ENCODE results near the gene CFAP57.

CFAP57 gene

GRCh38 chr1:43270421-43271095 is 98.4 kb downstream of the CFAP57 start:
- peak in 1 of 2 donors; percentile 59 for DNase-seq
- intact Hi-C loops (cut with DNase I; ENCODE audit: low total_unique reads), result no loop called here
- H3K27me3 ChIP-seq, result peaks cover 0 to 31% of the 10 kb centered on the region in 2 donors
- no peaks in the 10 kb centered on the region for H3K9me3 ChIP-seq
- TF ChIP-seq CTCF (IDR thresholded peaks at IDR 0.05), result no peak
- peaks cover 0 to 17% (median 0%) of the 10 kb centered on the region in 4 donors for H3K4me1 ChIP-seq
- H3K36me3 ChIP-seq, result no peaks in the 10 kb centered on the region
- H3K4me3 ChIP-seq, result no peak overlapping the region
- H3K27ac ChIP-seq, result no peak overlapping the region

GRCh38 chr1:43271186-43272118 is 99.3 kb downstream of the CFAP57 start:
- intact Hi-C loops (cut with DNase I; ENCODE audit: low total_unique reads), result no loop called here
- H3K4me3 ChIP-seq, result no peak overlapping the region
- no peak for TF ChIP-seq CTCF (IDR thresholded peaks at IDR 0.05)
- H3K27ac ChIP-seq, result no peak overlapping the region
- H3K4me1 ChIP-seq, result peaks cover 0 to 17% (median 0%) of the 10 kb centered on the region in 4 donors
- DNase-seq, result peak in 1 of 2 donors; percentile 40
- H3K36me3 ChIP-seq, result no peaks in the 10 kb centered on the region
- H3K27me3 ChIP-seq, result peaks cover 0 to 31% of the 10 kb centered on the region in 2 donors
- H3K9me3 ChIP-seq, result no peaks in the 10 kb centered on the region

- H3K4me3 ChIP-seq, result no peak overlapping the region
- no peaks in the 10 kb centered on the region for H3K36me3 ChIP-seq
- no peak overlapping the region for H3K27ac ChIP-seq
- DNase-seq, result peak in 1 of 2 donors; percentile 48
- intact Hi-C loops (cut with DNase I; ENCODE audit: low total_unique reads), result no loop called here
- TF ChIP-seq CTCF (IDR thresholded peaks at IDR 0.05), result no peak
- no peaks in the 10 kb centered on the region for H3K9me3 ChIP-seq
- peaks cover 0 to 17% (median 0%) of the 10 kb centered on the region in 4 donors for H3K4me1 ChIP-seq
- peaks cover 0 to 36% of the 10 kb centered on the region in 2 donors for H3K27me3 ChIP-seq
These were observed 100.0 kb downstream of the CFAP57 start for GRCh38 chr1:43272161-43272560.

- Histone ChIP-seq H3K4me3 (no peak overlapping the region), H3K27ac (no peak overlapping the region), H3K27me3 (peaks cover 0 to 36% of the 10 kb centered on the region in 2 donors), H3K4me1 (peaks cover 0 to 17% (median 0%) of the 10 kb centered on the region in 4 donors), H3K36me3 (no peaks in the 10 kb centered on the region), H3K9me3 (no peaks in the 10 kb centered on the region)
- DNase-seq, result peak in 1 of 2 donors; percentile 54
- intact Hi-C loops (cut with DNase I; ENCODE audit: low total_unique reads), result no loop called here
- TF ChIP-seq CTCF (IDR thresholded peaks at IDR 0.05), result no peak
These were observed 100.7 kb downstream of the CFAP57 start for GRCh38 chr1:43272576-43273571.

GRCh38 chr1:43273708-43274107 is 101.6 kb downstream of the CFAP57 start:
- no peak overlapping the region for H3K27ac ChIP-seq
- intact Hi-C loops (cut with DNase I; ENCODE audit: low total_unique reads), result no loop called here
- TF ChIP-seq CTCF (IDR thresholded peaks at IDR 0.05), result no peak

More at GRCh38 chr1:43273708-43274107, 101.6 kb downstream of the CFAP57 start:
- Histone ChIP-seq H3K4me1 (peaks cover 0 to 17% (median 0%) of the 10 kb centered on the region in 4 donors), H3K36me3 (no peaks in the 10 kb centered on the region), H3K4me3 (no peak overlapping the region), H3K9me3 (no peaks in the 10 kb centered on the region), H3K27me3 (peaks cover 0 to 36% of the 10 kb centered on the region in 2 donors)
- peak in 1 of 2 donors; percentile 10 for DNase-seq

All from tibial artery (tissue), 4 donors.